PFSK-1 (cell line): ENCODE measurements around the gene ACLY.

Source experiments
- FOXP2 ChIP-seq: optimal IDR thresholded peaks from 2 replicates; pipeline ENCODE3; 2011; ENCODE audit warnings: borderline replicate concordance, control low read depth, inconsistent platforms; ENCODE audit not compliant: insufficient read depth; ENCODE audit errors: extremely low read length, extremely low read depth
- POLR2AphosphoS5 ChIP-seq: IDR thresholded peaks from 2 replicates; pipeline ENCODE4 v1.6.1; 2012; ENCODE audit warnings: low read depth, mild to moderate bottlenecking, control low read depth, low read length, moderate library complexity

DNA sequence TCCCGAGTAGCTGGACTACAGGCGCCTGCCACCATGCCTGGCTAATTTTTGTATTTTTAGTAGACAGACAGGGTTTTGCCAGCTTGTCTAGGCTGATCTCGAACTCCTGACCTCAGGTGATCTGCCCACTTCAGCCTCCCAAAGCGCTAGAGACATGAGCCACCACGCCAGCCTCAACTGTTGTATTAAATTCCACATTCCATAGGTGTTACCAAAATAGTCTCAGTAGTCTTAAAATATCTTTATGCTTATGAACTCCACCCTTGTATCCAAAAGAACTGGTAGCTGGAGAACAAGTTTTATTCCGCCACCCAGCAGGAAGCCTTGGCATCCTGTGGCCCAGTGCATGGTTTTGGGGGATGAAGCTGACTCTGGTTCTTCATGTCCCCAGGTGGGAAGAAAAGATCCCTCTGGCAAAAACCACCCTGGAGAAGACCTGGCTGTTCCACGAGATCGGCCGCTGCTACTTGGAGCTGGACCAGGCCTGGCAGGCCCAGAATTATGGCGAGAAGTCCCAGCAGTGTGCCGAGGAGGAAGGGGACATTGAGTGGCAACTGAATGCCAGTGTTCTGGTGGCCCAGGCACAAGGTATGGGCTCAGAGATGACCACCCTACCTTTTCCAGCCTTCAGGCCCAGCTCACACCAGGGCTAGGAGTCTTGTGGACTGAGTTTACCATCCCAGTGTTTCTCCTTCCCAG, 30.2 kb upstream of the ACLY start:
- TF ChIP-seq POLR2AphosphoS5: no peak
- TF ChIP-seq FOXP2: no peak
